Neural progenitor cell (in vitro differentiated cells): ENCODE results near the gene TSC2. TPM values are rescaled to one million over a fixed set of nuclear protein-coding genes. Genes with fewer than 3 reads are reported as not detected.

Experiments used
- DNase-seq: peaks from one replicate; pipeline ENCODE4 v3.0.0-alpha.2; 2016; ENCODE audit warnings: low spot score
- H2AFZ ChIP-seq: fragments of 200-600 bp; sonication (generic); replicated peaks from 2 replicates; pipeline ENCODE4 v1.6.1; 2016; ENCODE audit warnings: antibody characterized with exemption
- H3F3A ChIP-seq: fragments of 200-600 bp; sonication (generic); 2 replicates; pipeline ENCODE4 v1.6.1; 2016; ENCODE audit warnings: antibody characterized with exemption, low read depth
- H3K27ac ChIP-seq: fragments of 200-600 bp; sonication (generic); 2 replicates; pipeline ENCODE4 v1.5.1; 2016; ENCODE audit warnings: mild to moderate bottlenecking
- H3K27me3 ChIP-seq: fragments of 200-600 bp; sonication (generic); 2 replicates; pipeline ENCODE4 v1.6.1; 2016; ENCODE audit warnings: mild to moderate bottlenecking, moderate library complexity
- H3K36me3 ChIP-seq: fragments of 200-600 bp; sonication (generic); 2 replicates; pipeline ENCODE4 v1.5.1; 2016
- H3K4me1 ChIP-seq: fragments of 200-600 bp; sonication (generic); 2 replicates; pipeline ENCODE4 v1.6.1; 2016; ENCODE audit warnings: mixed run types
- H3K4me2 ChIP-seq: fragments of 200-600 bp; sonication (generic); 2 replicates; pipeline ENCODE4 v1.6.1; 2016
- H3K4me3 ChIP-seq: fragments of 200-600 bp; sonication (generic); 2 replicates; pipeline ENCODE4 v1.5.1; 2016
- H3K79me2 ChIP-seq: fragments of 200-600 bp; sonication (generic); 2 replicates; pipeline ENCODE4 v1.6.1; 2016; ENCODE audit warnings: low read depth
- H3K9ac ChIP-seq: fragments of 200-600 bp; sonication (generic); 2 replicates; pipeline ENCODE4 v1.6.1; 2016
- H3K9me3 ChIP-seq: fragments of 200-600 bp; sonication (generic); 2 replicates; pipeline ENCODE4 v1.5.1; 2016; ENCODE audit warnings: low read depth
- H4K20me1 ChIP-seq: fragments of 200-600 bp; sonication (generic); 2 replicates; pipeline ENCODE4 v1.6.1; 2016; ENCODE audit warnings: low read depth
- H3K27ac Mint-ChIP-seq: 3 replicates; pipeline ENCODE4 v1.8.0; 2021; ENCODE audit warnings: mixed read lengths
- H3K27me3 Mint-ChIP-seq: 2 replicates; pipeline ENCODE4 v1.8.0; 2022; ENCODE audit warnings: low read depth, mild to moderate bottlenecking, inconsistent platforms, moderate library complexity, mixed read lengths; ENCODE audit not compliant: insufficient read depth
- H3K36me3 Mint-ChIP-seq: 3 replicates; pipeline ENCODE4 v1.8.0; 2021; ENCODE audit warnings: mixed read lengths
- H3K4me1 Mint-ChIP-seq: 3 replicates; pipeline ENCODE4 v1.8.0; 2021; ENCODE audit warnings: mixed read lengths
- H3K4me3 Mint-ChIP-seq: 3 replicates; pipeline ENCODE4 v1.8.0; 2021; ENCODE audit warnings: mild to moderate bottlenecking, moderate library complexity, mixed read lengths
- H3K9me3 Mint-ChIP-seq: 3 replicates; pipeline ENCODE4 v1.8.0; 2020; ENCODE audit warnings: mixed read lengths
- CTCF ChIP-seq: fragments of 200-600 bp; sonication (generic); IDR thresholded peaks from 2 replicates; pipeline ENCODE4 v1.5.1; 2017; ENCODE audit warnings: antibody characterized with exemption, mild to moderate bottlenecking
- EZH2 ChIP-seq: fragments of 200-600 bp; sonication (generic); IDR thresholded peaks from 2 replicates; pipeline ENCODE4 v1.6.1; 2017; ENCODE audit warnings: antibody characterized with exemption, mild to moderate bottlenecking, moderate library complexity
- EZH2phosphoT487 ChIP-seq: fragments of 200-600 bp; sonication (generic); IDR thresholded peaks from 2 replicates; pipeline ENCODE4 v1.6.1; 2017; ENCODE audit warnings: antibody characterized with exemption
- total RNA-seq: library from RNA; depleted of rRNA; stranded (reverse); fragments of >200 nt; gene quantifications from 2 replicates; pipeline ENCODE4 v1.2.3, GENCODE V29; 2015; ENCODE audit warnings: low replicate concordance

The TSC2 gene
- total RNA-seq, 1 donor from 2014 or later = 55.1 TPM

- no peak for DNase-seq
- Histone ChIP-seq H3F3A (peaks cover 11% of the 10 kb centered on the region), H2AFZ (no peak overlapping the region), H3K4me3 (no peak overlapping the region), H3K9ac (no peak overlapping the region), H3K4me1 (peaks cover 7% of the 10 kb centered on the region), H4K20me1 (no peaks in the 10 kb centered on the region), H3K27ac (no peak overlapping the region), H3K36me3 (no peaks in the 10 kb centered on the region), H3K4me2 (no peak overlapping the region), H3K27me3 (no peaks in the 10 kb centered on the region), H3K9me3 (no peaks in the 10 kb centered on the region), H3K79me2 (no peaks in the 10 kb centered on the region)
- Mint-ChIP-seq H3K27me3 (peaks cover 2% of the 10 kb centered on the region), H3K4me3 (no peak overlapping the region), H3K27ac (no peak overlapping the region), H3K9me3 (no peaks in the 10 kb centered on the region), H3K4me1 (peaks cover 11% of the 10 kb centered on the region), H3K36me3 (peaks cover 3% of the 10 kb centered on the region)
- TF ChIP-seq EZH2 = no peak
- no peak for TF ChIP-seq CTCF
- TF ChIP-seq EZH2phosphoT487 = no peak
Measured at GRCh38 chr16:2061023-2061422, 13.2 kb downstream of the TSC2 start.

GRCh38 chr16:2061526-2061925 lies 13.7 kb downstream of the TSC2 start:
- no peaks in the 10 kb centered on the region for H3K27me3 ChIP-seq
- Mint-ChIP-seq H3K36me3 (peaks cover 6% of the 10 kb centered on the region), H3K4me3 (peak overlapping the region; percentile 35), H3K27ac (no peak overlapping the region), H3K9me3 (no peaks in the 10 kb centered on the region), H3K4me1 (peaks cover 11% of the 10 kb centered on the region), H3K27me3 (peaks cover 2% of the 10 kb centered on the region)
- no peak overlapping the region for H3K4me2 ChIP-seq
- no peak overlapping the region for H3K4me3 ChIP-seq
- no peak overlapping the region for H3K9ac ChIP-seq
- no peak overlapping the region for H2AFZ ChIP-seq
- H3K9me3 ChIP-seq = no peaks in the 10 kb centered on the region
- H3K36me3 ChIP-seq = no peaks in the 10 kb centered on the region
- peaks cover 7% of the 10 kb centered on the region for H3K4me1 ChIP-seq
- H3K27ac ChIP-seq = no peak overlapping the region
- H4K20me1 ChIP-seq = no peaks in the 10 kb centered on the region
- peaks cover 11% of the 10 kb centered on the region for H3F3A ChIP-seq
- TF ChIP-seq EZH2phosphoT487 (no peak), EZH2 (no peak), CTCF (no peak)
- H3K79me2 ChIP-seq = no peaks in the 10 kb centered on the region
- no peak for DNase-seq

GRCh38 chr16:2062801-2063200 lies 15.0 kb downstream of the TSC2 start:
- Histone ChIP-seq H3K9me3 (no peaks in the 10 kb centered on the region), H3K4me2 (no peak overlapping the region), H3K27me3 (no peaks in the 10 kb centered on the region), H3K4me1 (peaks cover 7% of the 10 kb centered on the region), H2AFZ (no peak overlapping the region), H3K36me3 (no peaks in the 10 kb centered on the region), H3K9ac (no peak overlapping the region), H4K20me1 (no peaks in the 10 kb centered on the region), H3K4me3 (no peak overlapping the region), H3K27ac (no peak overlapping the region), H3F3A (peaks cover 6% of the 10 kb centered on the region), H3K79me2 (no peaks in the 10 kb centered on the region)
- no peak for DNase-seq
- Mint-ChIP-seq H3K36me3 (peaks cover 8% of the 10 kb centered on the region), H3K27me3 (peaks cover 2% of the 10 kb centered on the region), H3K9me3 (no peaks in the 10 kb centered on the region), H3K4me1 (peaks cover 11% of the 10 kb centered on the region), H3K27ac (no peak overlapping the region), H3K4me3 (no peak overlapping the region)
- TF ChIP-seq CTCF = no peak
- no peak for TF ChIP-seq EZH2
- TF ChIP-seq EZH2phosphoT487 = no peak
